Nephron progenitor cell (in vitro differentiated cells): Measurements from ENCODE around the gene OR10V1.

Source experiments
- DNase-seq: peaks from one replicate; pipeline ENCODE4 v3.0.0; 2021
- H3K27ac Mint-ChIP-seq: 2 replicates; pipeline ENCODE4 v1.8.0; 2021; ENCODE audit warnings: mild to moderate bottlenecking, moderate library complexity, mixed read lengths
- H3K27me3 Mint-ChIP-seq: 2 replicates; pipeline ENCODE4 v1.8.0; 2021; ENCODE audit warnings: mild to moderate bottlenecking, low read depth, mixed read lengths; ENCODE audit not compliant: poor library complexity
- H3K36me3 Mint-ChIP-seq: 2 replicates; pipeline ENCODE4 v1.8.0; 2021; ENCODE audit warnings: low read depth, mixed read lengths
- H3K4me1 Mint-ChIP-seq: 2 replicates; pipeline ENCODE4 v1.8.0; 2021; ENCODE audit warnings: mixed read lengths
- H3K4me3 Mint-ChIP-seq: 2 replicates; pipeline ENCODE4 v1.8.0; 2021; ENCODE audit warnings: mild to moderate bottlenecking, moderate library complexity, mixed read lengths
- H3K9me3 Mint-ChIP-seq: 2 replicates; pipeline ENCODE4 v1.8.0; 2021; ENCODE audit warnings: mild to moderate bottlenecking, moderate library complexity, mixed read lengths
- CTCF ChIP-seq: fragments of 200-600 bp; sonication (generic); IDR thresholded peaks from 2 replicates; pipeline ENCODE4 v1.5.0; 2021; ENCODE audit warnings: antibody characterized with exemption

The OR10V1 gene

GRCh38 chr11:59724066-59724465 is 10.4 kb upstream of the OR10V1 start:
- H3K27ac Mint-ChIP-seq: no peak overlapping the region
- no peak for TF ChIP-seq CTCF
- no peak overlapping the region for H3K4me3 Mint-ChIP-seq
- H3K4me1 Mint-ChIP-seq: no peaks in the 10 kb centered on the region
- H3K9me3 Mint-ChIP-seq: peaks cover 3% of the 10 kb centered on the region
- H3K36me3 Mint-ChIP-seq: no peaks in the 10 kb centered on the region
- peaks cover 12% of the 10 kb centered on the region for H3K27me3 Mint-ChIP-seq
- no peak for DNase-seq

- Mint-ChIP-seq H3K36me3 (no peaks in the 10 kb centered on the region), H3K4me3 (no peak overlapping the region), H3K9me3 (no peaks in the 10 kb centered on the region), H3K27me3 (peaks cover 16% of the 10 kb centered on the region), H3K27ac (no peak overlapping the region), H3K4me1 (no peaks in the 10 kb centered on the region)
- TF ChIP-seq CTCF: no peak
- DNase-seq: no peak
These were observed 5.9 kb upstream of the OR10V1 start for GRCh38 chr11:59719556-59719955.

- Mint-ChIP-seq H3K4me1 (no peaks in the 10 kb centered on the region), H3K9me3 (no peaks in the 10 kb centered on the region), H3K4me3 (no peak overlapping the region), H3K36me3 (no peaks in the 10 kb centered on the region), H3K27ac (no peak overlapping the region), H3K27me3 (peaks cover 19% of the 10 kb centered on the region)
- TF ChIP-seq CTCF: no peak
- no peak for DNase-seq
These were observed 2.4 kb upstream of the OR10V1 start for GRCh38 chr11:59716051-59716450.

- no peak for TF ChIP-seq CTCF
- peaks cover 4% of the 10 kb centered on the region for H3K9me3 Mint-ChIP-seq
- DNase-seq: no peak
- no peaks in the 10 kb centered on the region for H3K4me1 Mint-ChIP-seq
- peaks cover 12% of the 10 kb centered on the region for H3K27me3 Mint-ChIP-seq
- no peaks in the 10 kb centered on the region for H3K36me3 Mint-ChIP-seq
- H3K27ac Mint-ChIP-seq: no peak overlapping the region
- H3K4me3 Mint-ChIP-seq: no peak overlapping the region
These were observed 3.4 kb downstream of the OR10V1 start for GRCh38 chr11:59710136-59710847.

- DNase-seq: no peak
These were observed 5.1 kb downstream of the OR10V1 start for GRCh38 chr11:59708537-59708936.

More at GRCh38 chr11:59708537-59708936, 5.1 kb downstream of the OR10V1 start:
- Mint-ChIP-seq H3K4me3 (no peak overlapping the region), H3K36me3 (no peaks in the 10 kb centered on the region), H3K9me3 (peaks cover 10% of the 10 kb centered on the region), H3K27ac (no peak overlapping the region), H3K27me3 (peaks cover 4% of the 10 kb centered on the region), H3K4me1 (no peaks in the 10 kb centered on the region)
- no peak for TF ChIP-seq CTCF
